Ishikawa (cell line): ENCODE data around the gene FDXR.

Experiments used
- NFIC ChIP-seq: IDR thresholded peaks from 2 replicates; pipeline ENCODE4 v1.6.1; 2012
- TAF1 ChIP-seq: IDR thresholded peaks from 2 replicates; pipeline ENCODE4 v1.6.1; 2012; ENCODE audit warnings: low read depth, mild to moderate bottlenecking
- TEAD4 ChIP-seq: IDR thresholded peaks from 2 replicates; pipeline ENCODE4 v1.6.1; 2012
- TF ChIP-seq, protein P1 (sequence below): IDR thresholded peaks from 2 replicates; pipeline ENCODE4 v1.6.1; 2012; ENCODE audit warnings: low read depth, mild to moderate bottlenecking

- TF ChIP-seq TEAD4 (no peak), NFIC (no peak), TAF1 (no peak)
- TF ChIP-seq, protein P1, sequence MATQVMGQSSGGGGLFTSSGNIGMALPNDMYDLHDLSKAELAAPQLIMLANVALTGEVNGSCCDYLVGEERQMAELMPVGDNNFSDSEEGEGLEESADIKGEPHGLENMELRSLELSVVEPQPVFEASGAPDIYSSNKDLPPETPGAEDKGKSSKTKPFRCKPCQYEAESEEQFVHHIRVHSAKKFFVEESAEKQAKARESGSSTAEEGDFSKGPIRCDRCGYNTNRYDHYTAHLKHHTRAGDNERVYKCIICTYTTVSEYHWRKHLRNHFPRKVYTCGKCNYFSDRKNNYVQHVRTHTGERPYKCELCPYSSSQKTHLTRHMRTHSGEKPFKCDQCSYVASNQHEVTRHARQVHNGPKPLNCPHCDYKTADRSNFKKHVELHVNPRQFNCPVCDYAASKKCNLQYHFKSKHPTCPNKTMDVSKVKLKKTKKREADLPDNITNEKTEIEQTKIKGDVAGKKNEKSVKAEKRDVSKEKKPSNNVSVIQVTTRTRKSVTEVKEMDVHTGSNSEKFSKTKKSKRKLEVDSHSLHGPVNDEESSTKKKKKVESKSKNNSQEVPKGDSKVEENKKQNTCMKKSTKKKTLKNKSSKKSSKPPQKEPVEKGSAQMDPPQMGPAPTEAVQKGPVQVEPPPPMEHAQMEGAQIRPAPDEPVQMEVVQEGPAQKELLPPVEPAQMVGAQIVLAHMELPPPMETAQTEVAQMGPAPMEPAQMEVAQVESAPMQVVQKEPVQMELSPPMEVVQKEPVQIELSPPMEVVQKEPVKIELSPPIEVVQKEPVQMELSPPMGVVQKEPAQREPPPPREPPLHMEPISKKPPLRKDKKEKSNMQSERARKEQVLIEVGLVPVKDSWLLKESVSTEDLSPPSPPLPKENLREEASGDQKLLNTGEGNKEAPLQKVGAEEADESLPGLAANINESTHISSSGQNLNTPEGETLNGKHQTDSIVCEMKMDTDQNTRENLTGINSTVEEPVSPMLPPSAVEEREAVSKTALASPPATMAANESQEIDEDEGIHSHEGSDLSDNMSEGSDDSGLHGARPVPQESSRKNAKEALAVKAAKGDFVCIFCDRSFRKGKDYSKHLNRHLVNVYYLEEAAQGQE: no peak
Measured at GRCh38 chr17:74818291-74818938, 54.4 kb downstream of the FDXR start.
